ENCODE results near the gene MDFI. TPM values are rescaled to one million over a fixed set of nuclear protein-coding genes. Genes with fewer than 3 reads are reported as not detected.

MDFI gene
- total and polyA plus RNA-seq, 9 of the 15 experiments (the other 6 are each of a cell fraction or from before 2014, with no cell fraction given) = not detected

DNA sequence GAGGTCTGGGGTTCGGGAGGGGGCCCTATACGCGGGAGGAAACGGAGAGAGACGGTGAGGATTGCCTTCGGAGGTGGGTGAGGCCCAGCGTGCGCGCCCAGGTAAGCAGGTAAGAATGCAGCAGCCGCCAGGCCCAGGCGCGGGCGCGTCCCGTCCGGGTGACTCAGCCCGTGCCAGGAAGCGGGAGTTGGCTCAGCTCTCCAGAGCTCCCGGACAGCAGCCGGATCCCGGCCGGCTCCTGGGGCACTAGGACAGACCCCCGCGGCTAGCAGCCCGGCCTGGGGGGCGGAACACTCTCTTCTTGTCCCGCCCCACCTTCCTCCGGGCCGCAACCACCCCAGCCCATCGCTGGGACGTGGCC, 1.5 kb upstream of the MDFI start:
- no peak for FAIRE-seq
- no peak overlapping the region for H2AFZ ChIP-seq (ENCODE audit: low read depth, low read length)
- no peaks in the 10 kb centered on the region for H3K79me2 ChIP-seq (ENCODE audit: control insufficient read depth, insufficient read depth, low read length)
- ChIA-PET CTCF (ENCODE audit: low intra/inter-chr PET ratio) (no interaction called here), POLR2A (interaction anchor here (0.5 to 1.2 kb wide), 2 partner anchors 9 to 1795 kb away, joined by 3 to 4 read pairs; no protein-coding TSS in a partner anchor)
- H3K9me3 ChIP-seq (replicated peaks; ENCODE audit: control insufficient read depth, insufficient read depth, low read depth, low read length) = no peaks in the 10 kb centered on the region
- intact Hi-C loops (cut with micrococcal nuclease) (no loop called here), in situ Hi-C loops (cut with MboI) (no loop called here)
- H3K27ac ChIP-seq (ENCODE audit: extremely low read depth, low read depth, low read length) = no peak overlapping the region
- DNase-seq (ENCODE audit: extremely low read depth in 1 of 4, low spot score in 3 of 4) = no peak
- 6% methylated on average over 30 of the region's 31 CpGs for WGBS (ENCODE audit: insufficient coverage, low coverage, missing lambda C conversion rate)
- H4K20me1 ChIP-seq (replicated peaks; ENCODE audit: control insufficient read depth, insufficient read depth, low read length) = peaks cover 10% of the 10 kb centered on the region
- no peak for ATAC-seq
- no TSS peak for BruUV-seq (replicated peaks)
- H3K9me1 ChIP-seq (ENCODE audit: control insufficient read depth, insufficient read depth, low read length) = no peaks in the 10 kb centered on the region
- TF ChIP-seq MXD1 (CRISPR knock-in tag; IDR thresholded peaks at IDR 0.05; ENCODE audit: borderline replicate concordance, poor library complexity, severe bottlenecking) = no peak
- no peak for TF ChIP-seq HNRNPL (IDR thresholded peaks at IDR 0.05; ENCODE audit: low read depth, low read length)
- no peak for TF ChIP-seq BCL6 (CRISPR knock-in tag; IDR thresholded peaks at IDR 0.05)
- no peak for TF ChIP-seq ERF (CRISPR knock-in tag; IDR thresholded peaks at IDR 0.05)
- TF ChIP-seq, protein P1, sequence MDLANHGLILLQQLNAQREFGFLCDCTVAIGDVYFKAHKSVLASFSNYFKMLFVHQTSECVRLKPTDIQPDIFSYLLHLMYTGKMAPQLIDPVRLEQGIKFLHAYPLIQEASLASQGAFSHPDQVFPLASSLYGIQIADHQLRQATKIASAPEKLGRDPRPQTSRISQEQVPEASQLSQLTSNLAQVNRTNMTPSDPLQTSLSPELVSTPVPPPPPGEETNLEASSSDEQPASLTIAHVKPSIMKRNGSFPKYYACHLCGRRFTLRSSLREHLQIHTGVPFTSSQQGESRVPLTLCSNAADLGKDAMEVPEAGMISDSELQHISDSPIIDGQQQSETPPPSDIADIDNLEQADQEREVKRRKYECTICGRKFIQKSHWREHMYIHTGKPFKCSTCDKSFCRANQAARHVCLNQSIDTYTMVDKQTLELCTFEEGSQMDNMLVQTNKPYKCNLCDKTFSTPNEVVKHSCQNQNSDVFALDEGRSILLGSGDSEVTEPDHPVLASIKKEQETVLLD (IDR thresholded peaks at IDR 0.05) = no peak
- peak; percentile 18 for TF ChIP-seq PCBP1 (IDR thresholded peaks at IDR 0.05; ENCODE audit: low read depth, low read length, poor library complexity, severe bottlenecking)
- no peak for TF ChIP-seq ZNF764 (CRISPR knock-in tag; IDR thresholded peaks at IDR 0.05; ENCODE audit: low read depth)
- no peaks in the 10 kb centered on the region for H3K36me3 ChIP-seq (ENCODE audit: control insufficient read depth, insufficient read depth, low read length)
- peaks cover 0 to 21% of the 10 kb centered on the region in 2 experiments; a peak in 1 of 5 replicates for H3K4me1 ChIP-seq (replicated peaks in 1 of 2; ENCODE audit: control insufficient read depth in 2 of 2, insufficient read depth in 2 of 2, low read length in 2 of 2)
- H3K27me3 ChIP-seq (ENCODE audit: control insufficient read depth in 2 of 2, insufficient read depth in 2 of 2, low read length in 2 of 2) = peaks cover 68 to 88% of the 10 kb centered on the region in 2 experiments
- H3K4me2 ChIP-seq (ENCODE audit: insufficient read depth, low read length) = no peak overlapping the region
- no peak overlapping the region for H3K9ac ChIP-seq (ENCODE audit: insufficient read depth in 1 of 2, low read depth in 2 of 2, low read length in 2 of 2)
- H3K4me3 ChIP-seq = no peak overlapping the region
